Naive B cell (primary cell): Measurements from ENCODE around the gene CLIC5. TPM values are rescaled to one million over a fixed set of nuclear protein-coding genes. Genes with fewer than 3 reads are reported as not detected.

Experiments used
- ATAC-seq, 2 donors: fragments of 150-1000 bp; cut with Tn5 transposase; 2 replicates each; pipeline ENCODE4 v1.10.0; 2021; ENCODE audit warnings: low read depth in 2 of 2, mild to moderate bottlenecking in 2 of 2, moderate library complexity in 2 of 2
- DNase-seq: peaks from one replicate; pipeline ENCODE4 v3.0.0; 2022
- H3K27ac Mint-ChIP-seq, 6 donors: one replicate each; pipeline ENCODE4 v1.8.0; 2020 to 2022; ENCODE audit warnings: mild to moderate bottlenecking in 6 of 6, mixed read lengths in 6 of 6, moderate library complexity in 5 of 6, inconsistent platforms in 2 of 6
- H3K27me3 Mint-ChIP-seq, 3 donors: one replicate each; pipeline ENCODE4 v1.8.0; 2021 to 2022; ENCODE audit warnings: mixed read lengths in 3 of 3, mild to moderate bottlenecking in 1 of 3
- H3K36me3 Mint-ChIP-seq, 2 donors: one replicate each; pipeline ENCODE4 v1.8.0; 2020 to 2022; ENCODE audit warnings: mixed read lengths in 2 of 2, inconsistent platforms in 1 of 2, mild to moderate bottlenecking in 1 of 2
- H3K4me1 Mint-ChIP-seq, 3 donors: one replicate each; pipeline ENCODE4 v1.8.0; 2020 to 2022; ENCODE audit warnings: mixed read lengths in 3 of 3, inconsistent platforms in 1 of 3, mild to moderate bottlenecking in 1 of 3, moderate library complexity in 1 of 3
- H3K4me3 Mint-ChIP-seq, 8 donors: one replicate each; pipeline ENCODE4 v1.8.0; 2020 to 2022; ENCODE audit warnings: mild to moderate bottlenecking in 8 of 8, mixed read lengths in 8 of 8, moderate library complexity in 8 of 8, inconsistent platforms in 2 of 8
- H3K9me3 Mint-ChIP-seq, 7 donors: one replicate each; pipeline ENCODE4 v1.8.0; 2020 to 2022; ENCODE audit warnings: mixed read lengths in 7 of 7, mild to moderate bottlenecking in 5 of 7, inconsistent platforms in 2 of 7, moderate library complexity in 1 of 7
- polyA plus RNA-seq, 6 donors: library from polyadenylated mRNA; unstranded; fragments of 300-500 nt; fragmentation: Illumina TruSeq; gene quantifications; one replicate each; pipeline ENCODE4 v1.2.3, GENCODE V29; 2021; ENCODE audit warnings: low read depth in 6 of 6

Gene CLIC5
- polyA plus RNA-seq, 6 donors from 2014 or later = 0.05 to 1.3 (median 0.13) TPM; not detected in 1

GRCh38 chr6:45837541-45838200 lies 178.0 kb downstream of the CLIC5 start:
- Mint-ChIP-seq H3K9me3 (peaks cover 0 to 2% (median 0%) of the 10 kb centered on the region in 7 donors), H3K27me3 (peaks cover 3 to 7% (median 5%) of the 10 kb centered on the region in 3 donors), H3K4me3 (no peak overlapping the region), H3K27ac (no peak overlapping the region), H3K36me3 (no peaks in the 10 kb centered on the region), H3K4me1 (peaks cover 4 to 9% (median 5%) of the 10 kb centered on the region in 3 donors)
- no peak for ATAC-seq
- no peak for DNase-seq

- Mint-ChIP-seq H3K4me1 (peaks cover 8 to 12% (median 9%) of the 10 kb centered on the region in 3 donors), H3K36me3 (no peaks in the 10 kb centered on the region), H3K9me3 (peaks cover 0 to 2% (median 0%) of the 10 kb centered on the region in 7 donors), H3K27ac (no peak overlapping the region), H3K27me3 (peaks cover 3 to 6% (median 5%) of the 10 kb centered on the region in 3 donors), H3K4me3 (no peak overlapping the region)
- ATAC-seq (no peak), DNase-seq (no peak)
Observed at GRCh38 chr6:45836984-45837383, 178.7 kb downstream of the CLIC5 start.

- no peak overlapping the region for H3K27ac Mint-ChIP-seq
- H3K4me3 Mint-ChIP-seq = no peak overlapping the region
- no peak for DNase-seq
- peaks cover 13 to 18% (median 14%) of the 10 kb centered on the region in 3 donors for H3K4me1 Mint-ChIP-seq
- no peak for ATAC-seq
- peaks cover under 1 to 5% (median 3%) of the 10 kb centered on the region in 3 donors for H3K27me3 Mint-ChIP-seq
- no peaks in the 10 kb centered on the region for H3K36me3 Mint-ChIP-seq
- H3K9me3 Mint-ChIP-seq = peaks cover 0 to 2% (median 0%) of the 10 kb centered on the region in 7 donors
Observed at GRCh38 chr6:45836438-45836824, 179.2 kb downstream of the CLIC5 start.

- ATAC-seq (no peak), DNase-seq (no peak)
- Mint-ChIP-seq H3K4me3 (no peak overlapping the region), H3K36me3 (no peaks in the 10 kb centered on the region), H3K27me3 (peaks cover 0 to 2% (median under 1%) of the 10 kb centered on the region in 3 donors), H3K4me1 (peaks cover 15 to 23% (median 20%) of the 10 kb centered on the region in 3 donors), H3K27ac (peak overlapping the region in 1 of 6 donors; percentile 80), H3K9me3 (no peaks in the 10 kb centered on the region)
Observed at GRCh38 chr6:45835721-45836437, 179.8 kb downstream of the CLIC5 start.

- Mint-ChIP-seq H3K4me1 (peaks cover 26 to 35% (median 29%) of the 10 kb centered on the region in 3 donors), H3K9me3 (no peaks in the 10 kb centered on the region), H3K4me3 (peak overlapping the region in 2 of 8 donors; percentile 52 to 86), H3K36me3 (no peaks in the 10 kb centered on the region), H3K27ac (peak overlapping the region in 4 of 6 donors; percentile 61 to 94 (median 85)), H3K27me3 (peaks cover 0 to 6% (median 0%) of the 10 kb centered on the region in 3 donors)
- no peak for ATAC-seq
- DNase-seq = no peak
Observed at GRCh38 chr6:45832063-45832462, 183.6 kb downstream of the CLIC5 start.

Other genes with a start within 250 kb of the CLIC5 start
- gene ENPP4, start 114.1 kb upstream of the CLIC5 start, polyA plus RNA-seq = 1 to 10 TPM; 4.3 to 7.9 (median 5.0) TPM
- gene ENPP5, start 155.1 kb upstream of the CLIC5 start, polyA plus RNA-seq = under 1 TPM in 1 of 6 donors, not detected in 5; 0.57 TPM